HepG2 (cell line): ENCODE data around the gene TNXB. TPM values are rescaled to one million over a fixed set of nuclear protein-coding genes. Genes with fewer than 3 reads are reported as not detected.

Experiments used
- ADNP ChIP-seq: sonication (generic); formaldehyde crosslinking; IDR thresholded peaks from 2 replicates; pipeline ENCODE4 v1.4.0; 2020; ENCODE audit warnings: missing genetic modification reagents
- ARNT2 ChIP-seq: sonication (generic); formaldehyde crosslinking; IDR thresholded peaks from 2 replicates; pipeline ENCODE4 v1.8.0; 2022; ENCODE audit warnings: mild to moderate bottlenecking, low read depth, missing genetic modification reagents, moderate library complexity
- HNRNPLL ChIP-seq: fragments of 200-400 bp; formaldehyde crosslinking; IDR thresholded peaks from 2 replicates; pipeline ENCODE4 v1.6.1; 2017; ENCODE audit warnings: mild to moderate bottlenecking, low read depth, low read length; ENCODE audit not compliant: poor library complexity, severe bottlenecking
- HOXA5 ChIP-seq: sonication (generic); formaldehyde crosslinking; IDR thresholded peaks from 2 replicates; pipeline ENCODE4 v1.4.0; 2020; ENCODE audit warnings: missing genetic modification reagents
- KLF12 ChIP-seq: sonication (generic); formaldehyde crosslinking; IDR thresholded peaks from 2 replicates; pipeline ENCODE4 v1.4.0; 2020; ENCODE audit warnings: missing genetic modification reagents, borderline replicate concordance
- MEIS2 ChIP-seq: sonication (generic); formaldehyde crosslinking; IDR thresholded peaks from 2 replicates; pipeline ENCODE4 v1.9.0; 2021; ENCODE audit warnings: mild to moderate bottlenecking, missing genetic modification reagents
- TGIF2 ChIP-seq: IDR thresholded peaks from 2 replicates; pipeline ENCODE4 v1.6.1; 2016; ENCODE audit warnings: control low read depth, missing compliant biosample characterization
- YEATS2 ChIP-seq: sonication (generic); formaldehyde crosslinking; IDR thresholded peaks from 2 replicates; pipeline ENCODE4 v1.4.0; 2020; ENCODE audit warnings: missing genetic modification reagents, borderline replicate concordance
- ZBTB7B ChIP-seq: sonication (generic); formaldehyde crosslinking; IDR thresholded peaks from 2 replicates; pipeline ENCODE4 v1.4.0; 2020; ENCODE audit warnings: missing genetic modification reagents
- ZNF335 ChIP-seq: sonication (generic); formaldehyde crosslinking; IDR thresholded peaks from 2 replicates; pipeline ENCODE4 v1.4.0; 2020; ENCODE audit warnings: missing genetic modification reagents
- ZNF501 ChIP-seq: sonication (generic); formaldehyde crosslinking; IDR thresholded peaks from 2 replicates; pipeline ENCODE4 v1.5.1; 2020; ENCODE audit warnings: mild to moderate bottlenecking, moderate library complexity, missing genetic modification reagents
- ZNF552 ChIP-seq: sonication (generic); formaldehyde crosslinking; IDR thresholded peaks from 2 replicates; pipeline ENCODE4 v1.9.0; 2022; ENCODE audit warnings: missing genetic modification reagents, mild to moderate bottlenecking, borderline replicate concordance
- polyA plus RNA-seq, 8 experiments: library from polyadenylated mRNA; depleted of rRNA in 3 of 8; stranded (reverse) in 7 of 8; unstranded in 1 of 8; fragments of >200 nt; fragmentation: Illumina TruSeq in 4 of 8; extraction: Trizol in 4 of 8; gene quantifications; 2 replicates each; pipeline versions ENCODE4 v1.2.1 to v1.2.3, GENCODE V29; 2011 to 2016; ENCODE audit warnings: low read depth in 4 of 8, missing spikeins in 1 of 8, mixed read lengths in 1 of 8; ENCODE audit not compliant: insufficient read depth in 1 of 8
- total RNA-seq, 5 experiments: library from RNA; depleted of rRNA; stranded (reverse); fragments of >200 nt; fragmentation: Illumina TruSeq; extraction: Trizol; gene quantifications; 2 replicates each; pipeline ENCODE4 v1.2.3, GENCODE V29; 2016; ENCODE audit warnings: low read depth in 1 of 5
- TF ChIP-seq, protein P1 (sequence below), 2 experiments: sonication (generic) in 1 of 2; formaldehyde crosslinking in 1 of 2; IDR thresholded peaks; 2 replicates each; pipeline versions ENCODE4 v1.4.0 to v1.6.1; 2018 to 2020; ENCODE audit warnings: missing genetic modification reagents in 2 of 2, borderline replicate concordance in 1 of 2, low read depth in 1 of 2, mild to moderate bottlenecking in 1 of 2, missing biosample characterization in 1 of 2
- TF ChIP-seq, protein P2 (sequence below): sonication (generic); formaldehyde crosslinking; conservative IDR thresholded peaks from 2 replicates; pipeline ENCODE4 v1.4.0; 2020; ENCODE audit warnings: missing genetic modification reagents
- TF ChIP-seq, protein P3 (sequence below): sonication (generic); formaldehyde crosslinking; IDR thresholded peaks from 2 replicates; pipeline ENCODE4 v1.4.0; 2020; ENCODE audit warnings: missing genetic modification reagents
- TF ChIP-seq, protein P4 (sequence below): sonication (generic); formaldehyde crosslinking; IDR thresholded peaks from 2 replicates; pipeline ENCODE4 v1.4.0; 2020; ENCODE audit warnings: missing genetic modification reagents

Gene TNXB
- total and polyA plus RNA-seq, 2 of the 13 experiments (the other 11 are each of a cell fraction or from before 2014, with no cell fraction given) = 1.6 to 2.7 TPM

DNA sequence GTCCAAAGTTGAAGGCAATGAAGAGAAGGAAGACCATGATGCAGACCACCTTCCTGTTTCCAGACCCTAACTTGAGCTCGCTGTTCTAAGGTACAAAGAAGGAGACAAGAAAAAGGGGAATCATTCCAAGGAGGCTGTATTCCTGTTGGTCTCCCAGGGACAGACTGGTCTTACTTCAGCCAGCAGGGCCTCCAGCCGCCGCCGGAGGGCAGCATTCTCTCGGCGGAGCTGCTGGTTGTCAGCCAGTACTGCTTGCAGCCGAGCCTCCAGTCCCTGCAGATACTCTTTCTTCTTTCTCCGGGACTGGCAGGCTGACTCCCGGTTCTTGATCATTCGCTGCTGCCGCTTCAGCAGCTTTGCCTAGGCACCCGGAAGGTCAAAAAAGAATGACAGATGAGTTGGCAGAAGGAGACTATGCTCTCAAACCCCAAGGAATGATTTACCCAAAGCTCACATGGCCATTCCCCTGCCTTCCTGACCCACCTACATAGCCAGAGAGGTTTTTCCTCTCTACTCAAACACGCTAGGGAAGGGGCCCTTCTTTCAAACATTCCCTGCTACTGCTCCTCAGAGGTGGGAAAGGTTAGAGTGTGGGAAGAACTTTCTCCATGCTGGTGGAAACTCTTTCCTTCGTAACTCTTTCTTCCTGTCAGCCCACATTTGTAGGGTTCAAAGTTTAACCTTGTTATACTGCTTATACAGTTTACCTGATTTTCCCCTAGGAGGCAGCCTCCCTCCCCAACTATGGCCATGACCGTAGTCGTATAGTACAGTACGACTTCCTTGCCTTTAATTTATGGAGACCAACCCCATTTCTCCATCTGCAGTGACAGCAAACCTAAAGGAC is 9.9 kb upstream of the TNXB start (continued):
- TF ChIP-seq ZNF501 (CRISPR knock-in tag) (peak; percentile 87), HNRNPLL (peak; percentile 36), ZNF335 (CRISPR knock-in tag) (no peak), ZBTB7B (CRISPR knock-in tag) (peak; percentile 36; the same call in 1 of the 2 replicates), ARNT2 (CRISPR knock-in tag) (no peak), KLF12 (peak; percentile 95), ADNP (CRISPR knock-in tag) (0 out of 2 replicates have a peak, but pooled peaks have one; percentile 34), HOXA5 (CRISPR knock-in tag) (peak; percentile 93), ZNF552 (CRISPR knock-in tag) (0 out of 2 replicates have a peak, but pooled peaks have one; percentile 52), TGIF2 (CRISPR knock-in tag) (peak; percentile 75), YEATS2 (peak; percentile 70; the same call in 1 of the 2 replicates), MEIS2 (CRISPR knock-in tag) (peak; percentile 82; the same call in 1 of the 2 replicates)
- TF ChIP-seq, protein P1, sequence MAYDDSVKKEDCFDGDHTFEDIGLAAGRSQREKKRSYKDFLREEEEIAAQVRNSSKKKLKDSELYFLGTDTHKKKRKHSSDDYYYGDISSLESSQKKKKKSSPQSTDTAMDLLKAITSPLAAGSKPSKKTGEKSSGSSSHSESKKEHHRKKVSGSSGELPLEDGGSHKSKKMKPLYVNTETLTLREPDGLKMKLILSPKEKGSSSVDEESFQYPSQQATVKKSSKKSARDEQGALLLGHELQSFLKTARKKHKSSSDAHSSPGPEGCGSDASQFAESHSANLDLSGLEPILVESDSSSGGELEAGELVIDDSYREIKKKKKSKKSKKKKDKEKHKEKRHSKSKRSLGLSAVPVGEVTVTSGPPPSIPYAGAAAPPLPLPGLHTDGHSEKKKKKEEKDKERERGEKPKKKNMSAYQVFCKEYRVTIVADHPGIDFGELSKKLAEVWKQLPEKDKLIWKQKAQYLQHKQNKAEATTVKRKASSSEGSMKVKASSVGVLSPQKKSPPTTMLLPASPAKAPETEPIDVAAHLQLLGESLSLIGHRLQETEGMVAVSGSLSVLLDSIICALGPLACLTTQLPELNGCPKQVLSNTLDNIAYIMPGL (CRISPR knock-in tag; IDR thresholded peaks at IDR 0.05; ENCODE audit: borderline replicate concordance in 1 of 2, low read depth in 1 of 2) = peak; percentile 74 to 96; a peak in 3 of 4 replicates
- TF ChIP-seq, protein P2, sequence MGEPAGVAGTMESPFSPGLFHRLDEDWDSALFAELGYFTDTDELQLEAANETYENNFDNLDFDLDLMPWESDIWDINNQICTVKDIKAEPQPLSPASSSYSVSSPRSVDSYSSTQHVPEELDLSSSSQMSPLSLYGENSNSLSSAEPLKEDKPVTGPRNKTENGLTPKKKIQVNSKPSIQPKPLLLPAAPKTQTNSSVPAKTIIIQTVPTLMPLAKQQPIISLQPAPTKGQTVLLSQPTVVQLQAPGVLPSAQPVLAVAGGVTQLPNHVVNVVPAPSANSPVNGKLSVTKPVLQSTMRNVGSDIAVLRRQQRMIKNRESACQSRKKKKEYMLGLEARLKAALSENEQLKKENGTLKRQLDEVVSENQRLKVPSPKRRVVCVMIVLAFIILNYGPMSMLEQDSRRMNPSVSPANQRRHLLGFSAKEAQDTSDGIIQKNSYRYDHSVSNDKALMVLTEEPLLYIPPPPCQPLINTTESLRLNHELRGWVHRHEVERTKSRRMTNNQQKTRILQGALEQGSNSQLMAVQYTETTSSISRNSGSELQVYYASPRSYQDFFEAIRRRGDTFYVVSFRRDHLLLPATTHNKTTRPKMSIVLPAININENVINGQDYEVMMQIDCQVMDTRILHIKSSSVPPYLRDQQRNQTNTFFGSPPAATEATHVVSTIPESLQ (CRISPR knock-in tag) = no peak; the same call in 1 of the 2 replicates
- TF ChIP-seq, protein P3, sequence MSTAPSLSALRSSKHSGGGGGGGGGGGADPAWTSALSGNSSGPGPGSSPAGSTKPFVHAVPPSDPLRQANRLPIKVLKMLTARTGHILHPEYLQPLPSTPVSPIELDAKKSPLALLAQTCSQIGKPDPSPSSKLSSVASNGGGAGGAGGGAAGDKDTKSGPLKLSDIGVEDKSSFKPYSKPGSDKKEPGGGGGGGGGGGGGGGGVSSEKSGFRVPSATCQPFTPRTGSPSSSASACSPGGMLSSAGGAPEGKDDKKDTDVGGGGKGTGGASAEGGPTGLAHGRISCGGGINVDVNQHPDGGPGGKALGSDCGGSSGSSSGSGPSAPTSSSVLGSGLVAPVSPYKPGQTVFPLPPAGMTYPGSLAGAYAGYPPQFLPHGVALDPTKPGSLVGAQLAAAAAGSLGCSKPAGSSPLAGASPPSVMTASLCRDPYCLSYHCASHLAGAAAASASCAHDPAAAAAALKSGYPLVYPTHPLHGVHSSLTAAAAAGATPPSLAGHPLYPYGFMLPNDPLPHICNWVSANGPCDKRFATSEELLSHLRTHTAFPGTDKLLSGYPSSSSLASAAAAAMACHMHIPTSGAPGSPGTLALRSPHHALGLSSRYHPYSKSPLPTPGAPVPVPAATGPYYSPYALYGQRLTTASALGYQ (CRISPR knock-in tag) = peak; percentile 67; the same call in 1 of the 2 replicates
- TF ChIP-seq, protein P4, sequence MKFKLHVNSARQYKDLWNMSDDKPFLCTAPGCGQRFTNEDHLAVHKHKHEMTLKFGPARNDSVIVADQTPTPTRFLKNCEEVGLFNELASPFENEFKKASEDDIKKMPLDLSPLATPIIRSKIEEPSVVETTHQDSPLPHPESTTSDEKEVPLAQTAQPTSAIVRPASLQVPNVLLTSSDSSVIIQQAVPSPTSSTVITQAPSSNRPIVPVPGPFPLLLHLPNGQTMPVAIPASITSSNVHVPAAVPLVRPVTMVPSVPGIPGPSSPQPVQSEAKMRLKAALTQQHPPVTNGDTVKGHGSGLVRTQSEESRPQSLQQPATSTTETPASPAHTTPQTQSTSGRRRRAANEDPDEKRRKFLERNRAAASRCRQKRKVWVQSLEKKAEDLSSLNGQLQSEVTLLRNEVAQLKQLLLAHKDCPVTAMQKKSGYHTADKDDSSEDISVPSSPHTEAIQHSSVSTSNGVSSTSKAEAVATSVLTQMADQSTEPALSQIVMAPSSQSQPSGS (CRISPR knock-in tag) = peak; percentile 39; the same call in 1 of the 2 replicates
